ENCODE measurements around the gene CDC20.
"Not testable (repeated sequence)": the region's sequence is repeated elsewhere in the genome, so short reads cannot be mapped to it uniquely, and the experiment has no call there.

The CDC20 gene

DNA sequence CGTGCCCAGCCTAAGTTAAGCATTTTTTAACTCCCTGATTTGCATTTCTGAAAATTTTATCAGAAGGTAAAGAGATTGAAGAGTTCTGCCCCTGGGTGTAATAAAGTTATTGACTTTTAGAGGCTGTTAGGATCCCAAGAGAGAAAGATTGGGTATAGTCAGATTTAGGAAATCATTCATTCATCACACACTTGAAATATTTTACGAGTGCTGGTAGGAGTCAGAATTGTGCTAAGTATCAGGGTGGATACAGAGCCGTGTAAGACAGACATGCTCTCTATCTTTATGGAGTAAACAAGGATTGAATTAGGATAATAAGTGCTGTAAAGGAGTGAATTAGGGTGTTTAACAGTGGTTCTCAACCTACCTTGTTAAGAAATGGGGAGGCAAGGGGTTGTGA, 33.9 kb downstream of the CDC20 start:
- no peak for TF ChIP-seq CTCF (IDR thresholded peaks at IDR 0.05)
- no peak for DNase-seq (ENCODE audit: low spot score)
- no peak overlapping the region for H3K4me3 ChIP-seq
- H3K27ac ChIP-seq: no peak overlapping the region

GRCh38 chr1:43395523-43395922, 36.7 kb downstream of the CDC20 start:
- no peak for DNase-seq (ENCODE audit: low spot score)
- TF ChIP-seq CTCF (IDR thresholded peaks at IDR 0.05): no peak
- H3K4me3 ChIP-seq: no peak overlapping the region
- no peak overlapping the region for H3K27ac ChIP-seq

DNA sequence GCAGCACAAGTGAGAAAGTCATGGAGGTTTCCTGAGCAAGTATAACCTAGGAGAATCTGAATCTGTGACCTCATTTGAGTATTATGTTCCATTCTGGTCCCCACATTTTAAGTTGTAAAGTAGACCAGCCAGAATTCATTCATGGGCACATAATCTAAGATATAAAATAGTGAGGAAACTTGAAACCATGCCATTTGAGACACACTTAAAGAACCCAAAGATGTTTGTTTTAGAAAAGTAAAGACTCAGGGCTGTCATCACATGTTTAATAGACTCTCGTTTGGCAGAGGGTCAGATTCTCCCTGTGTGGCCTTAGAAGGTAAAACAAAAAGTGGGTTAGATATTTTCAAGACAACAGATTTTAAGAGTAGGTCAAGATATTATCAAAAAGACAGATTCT, 37.3 kb downstream of the CDC20 start:
- Histone ChIP-seq H3K27ac (no peak overlapping the region), H3K4me3 (no peak overlapping the region)
- TF ChIP-seq CTCF (IDR thresholded peaks at IDR 0.05): no peak
- no peak for DNase-seq (ENCODE audit: low spot score)

DNA sequence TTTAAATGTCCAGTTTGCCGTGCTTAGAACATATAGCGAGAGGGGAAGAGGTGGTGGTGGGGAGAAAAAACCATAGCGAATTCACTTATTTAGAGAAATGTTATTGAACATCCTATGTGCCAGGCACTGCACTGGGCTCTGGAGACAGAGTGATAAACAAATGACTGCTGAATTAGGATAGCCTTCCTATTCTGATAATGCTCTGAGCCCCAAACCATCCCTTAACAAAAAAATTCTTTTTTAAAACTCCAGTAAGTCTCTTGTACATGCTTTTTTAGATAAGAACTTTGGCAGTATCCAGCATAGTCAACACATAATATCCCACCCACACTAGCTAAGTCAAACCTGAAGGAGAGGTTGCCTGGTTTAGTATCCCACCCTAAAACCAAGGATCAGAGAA, 39.4 kb downstream of the CDC20 start:
- H3K27ac ChIP-seq: no peak overlapping the region
- no peak overlapping the region for H3K4me3 ChIP-seq
- TF ChIP-seq CTCF (IDR thresholded peaks at IDR 0.05): no peak
- no peak for DNase-seq (ENCODE audit: low spot score)

DNA sequence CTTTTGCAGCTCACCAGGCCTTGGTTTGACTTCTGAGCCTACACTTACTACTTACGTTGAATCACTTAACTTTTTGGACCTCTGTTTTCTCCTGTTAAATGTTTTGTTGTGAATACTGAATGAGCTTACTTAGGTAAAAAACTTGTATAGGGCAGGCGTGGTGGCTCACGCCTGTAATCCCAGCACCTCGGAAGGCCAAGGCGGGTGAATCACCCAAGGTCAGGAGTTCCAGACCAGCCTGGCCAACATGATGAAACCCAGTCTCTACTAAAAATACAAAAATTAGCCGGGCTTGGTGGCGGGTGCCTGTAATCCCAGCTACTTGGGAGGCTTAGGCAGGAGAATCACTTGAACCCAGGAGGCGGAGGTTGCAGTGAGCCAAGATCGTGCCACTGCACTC, 41.7 kb downstream of the CDC20 start:
- not testable (repeated sequence) for H3K27ac ChIP-seq; DNase-seq (ENCODE audit: low spot score); H3K4me3 ChIP-seq

GRCh38 chr1:43402089-43402865, 43.5 kb downstream of the CDC20 start:
- H3K27ac ChIP-seq: no peak overlapping the region
- TF ChIP-seq CTCF (IDR thresholded peaks at IDR 0.05): no peak
- no peak for DNase-seq (ENCODE audit: low spot score)
- no peak overlapping the region for H3K4me3 ChIP-seq

DNA sequence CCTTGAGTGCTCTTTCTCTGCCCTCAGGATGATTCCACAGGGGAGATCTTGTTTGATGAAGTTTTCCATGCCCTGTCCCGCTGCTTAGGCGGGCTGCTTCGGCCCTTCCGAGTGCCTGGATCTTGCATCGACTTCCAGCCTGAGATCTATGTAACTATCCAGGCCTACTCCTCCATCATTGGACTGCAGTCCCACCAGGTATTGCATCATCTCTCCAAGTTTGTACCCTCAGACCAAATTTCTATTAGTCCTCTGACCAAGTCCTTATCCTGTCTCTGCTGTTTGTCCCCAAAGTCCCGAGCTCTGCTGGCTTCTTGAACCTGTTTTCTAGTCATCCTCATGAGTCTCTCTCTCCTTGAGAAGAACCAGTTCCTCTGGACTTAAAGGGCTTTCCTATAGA, 45.6 kb downstream of the CDC20 start:
- no peak for DNase-seq (ENCODE audit: low spot score)
- TF ChIP-seq CTCF (IDR thresholded peaks at IDR 0.05): no peak
- Histone ChIP-seq H3K4me3 (no peak overlapping the region), H3K27ac (no peak overlapping the region)
